Stomach (tissue), 9 donors: Measurements from ENCODE around the gene TENM4. TPM values are rescaled to one million over a fixed set of nuclear protein-coding genes. Genes with fewer than 3 reads are reported as not detected.

Experiments used
- DNase-seq, 2 donors: peaks; one replicate each; pipeline versions ENCODE4 v3.0.0 to v3.0.0-alpha.2; 2013 to 2019
- H3K27ac ChIP-seq, 5 donors: fragments of 200-600 bp in 4 of 5; sonication (generic) in 4 of 5; one replicate each; pipeline ENCODE4 v1.5.1; 2013 to 2019; ENCODE audit warnings: mild to moderate bottlenecking in 1 of 5, moderate library complexity in 1 of 5
- H3K27me3 ChIP-seq, 3 donors: fragments of 200-600 bp; sonication (generic); one replicate each; pipeline ENCODE4 v1.5.1; 2017 to 2019; ENCODE audit warnings: mixed run types in 1 of 3
- H3K36me3 ChIP-seq, 4 donors: fragments of 200-600 bp; sonication (generic); 1 replicate in 3 of 4; 2 replicates in 1 of 4; pipeline ENCODE4 v1.5.1; 2016 to 2019
- H3K4me1 ChIP-seq, 4 donors: fragments of 200-600 bp; sonication (generic); one replicate each; pipeline ENCODE4 v1.5.1; 2016 to 2019
- H3K4me3 ChIP-seq, 4 donors: fragments of 200-600 bp; sonication (generic) in 3 of 4; one replicate each; pipeline ENCODE4 v1.5.1; 2016 to 2019; ENCODE audit warnings: mild to moderate bottlenecking in 1 of 4
- H3K9me3 ChIP-seq, 4 donors: fragments of 200-600 bp; sonication (generic); one replicate each; pipeline ENCODE4 v1.5.1; 2016 to 2019
- CTCF ChIP-seq, 7 experiments: fragments of 450-650 bp in 4 of 7; fragments of 200-600 bp in 3 of 7; sonication (generic) in 3 of 7; IDR thresholded peaks; one replicate each; pipeline ENCODE4 v1.5.1; 2016 to 2019; ENCODE audit warnings: antibody characterized with exemption in 7 of 7, control low read depth in 2 of 7, mild to moderate bottlenecking in 1 of 7
- EP300 ChIP-seq: sonication (generic); formaldehyde crosslinking; IDR thresholded peaks from one replicate; pipeline ENCODE4 v1.6.1; 2017; ENCODE audit warnings: antibody characterized with exemption
- POLR2A ChIP-seq, 4 donors: fragments of 450-650 bp; IDR thresholded peaks; one replicate each; pipeline ENCODE4 v1.6.1; 2016; ENCODE audit warnings: antibody characterized with exemption in 4 of 4, control low read depth in 2 of 4, mild to moderate bottlenecking in 1 of 4, moderate library complexity in 1 of 4
- POLR2AphosphoS5 ChIP-seq, 3 donors: sonication (generic); formaldehyde crosslinking; IDR thresholded peaks; one replicate each; pipeline ENCODE4 v1.6.1; 2016; ENCODE audit warnings: antibody characterized with exemption in 3 of 3
- WGBS, 5 donors: extraction: QIAGEN DNeasy Blood & Tissue Kit in 3 of 5; methylation state at CpG; one replicate each; pipeline versions ENCODE4 v1.1.5 to v1.1.7; 2013 to 2018; 5-methylcytosine and 5-hydroxymethylcytosine counted together
- intact Hi-C: fragments of 100-400 bp; cut with DNase I; formaldehyde crosslinking; loops from one replicate; pipeline ENCODE4 v1.15.1; 2023; ENCODE audit warnings: low total_unique reads
- polyA plus RNA-seq, 3 donors: library from polyadenylated mRNA; stranded (reverse); fragments of 200-250 nt; gene quantifications; one replicate each; pipeline ENCODE4 v1.2.3, GENCODE V29; 2013
- total RNA-seq, 5 donors: library from RNA; depleted of rRNA; stranded (reverse); fragments of >200 nt; gene quantifications; one replicate each; pipeline versions ENCODE4 v1.1.0 to v1.2.3, GENCODE V29; 2014 to 2016
- donor health status: healthy with polysubstance abuse.
- donor health status: Bipolar disorder and iron deficiency.
- donor health status: healthy.

TENM4 gene
- total and polyA plus RNA-seq, 8 donors, result 0.06 to 13.2 (median 0.87) TPM; not detected in 1

GRCh38 chr11:79078999-79079398 is 361.8 kb downstream of the TENM4 start:
- Histone ChIP-seq H3K4me1 (peaks cover 0 to 8% (median 2%) of the 10 kb centered on the region in 4 donors), H3K27me3 (no peaks in the 10 kb centered on the region), H3K27ac (no peak overlapping the region), H3K9me3 (no peaks in the 10 kb centered on the region), H3K4me3 (no peak overlapping the region), H3K36me3 (no peaks in the 10 kb centered on the region)
- TF ChIP-seq EP300 (no peak), CTCF (IDR thresholded peaks at IDR 0.05) (no peak), POLR2A (IDR thresholded peaks at IDR 0.05) (no peak)
- intact Hi-C loops, result loop anchor here (10.0 kb wide), 1 partner anchor 434 kb away; no protein-coding TSS in a partner anchor
- peak in 1 of 2 donors; percentile 62 for DNase-seq
- 77 to 93% (median 90%) methylated on average over 6 to 7 of the region's 7 CpGs for WGBS, 5 donors

GRCh38 chr11:79078456-79078855 is 362.4 kb downstream of the TENM4 start:
- H3K27ac ChIP-seq, result no peak overlapping the region
- 71 to 97% (median 78%) methylated on average over 2 of the region's 2 CpGs for WGBS, 5 donors
- H3K4me3 ChIP-seq, result no peak overlapping the region
- no peaks in the 10 kb centered on the region for H3K27me3 ChIP-seq
- TF ChIP-seq POLR2A (IDR thresholded peaks at IDR 0.05) (no peak), CTCF (IDR thresholded peaks at IDR 0.05) (no peak), POLR2AphosphoS5 (IDR thresholded peaks at IDR 0.05) (no peak), EP300 (no peak)
- intact Hi-C loops, result loop anchor here (10.0 kb wide), 1 partner anchor 434 kb away; no protein-coding TSS in a partner anchor
- no peaks in the 10 kb centered on the region for H3K36me3 ChIP-seq
- no peaks in the 10 kb centered on the region for H3K9me3 ChIP-seq
- DNase-seq, result no peak
- peaks cover 0 to 8% (median 2%) of the 10 kb centered on the region in 4 donors for H3K4me1 ChIP-seq

- DNase-seq, result peak in 1 of 2 donors; percentile 47
- H3K4me3 ChIP-seq, result no peak overlapping the region
- no peak overlapping the region for H3K27ac ChIP-seq
- 51 to 65% (median 57%) methylated on average over 9 of the region's 9 CpGs for WGBS, 5 donors
- intact Hi-C loops, result loop anchor here (10.0 kb wide), 1 partner anchor 433 kb away; no protein-coding TSS in a partner anchor
- no peaks in the 10 kb centered on the region for H3K9me3 ChIP-seq
- TF ChIP-seq POLR2AphosphoS5 (IDR thresholded peaks at IDR 0.05) (no peak), CTCF (IDR thresholded peaks at IDR 0.05) (no peak), EP300 (no peak), POLR2A (IDR thresholded peaks at IDR 0.05) (no peak)
- peaks cover 0 to 8% (median 0%) of the 10 kb centered on the region in 4 donors for H3K4me1 ChIP-seq
- no peaks in the 10 kb centered on the region for H3K36me3 ChIP-seq
- H3K27me3 ChIP-seq, result no peaks in the 10 kb centered on the region
Observed at GRCh38 chr11:79077702-79078330, 363.0 kb downstream of the TENM4 start.

GRCh38 chr11:79076526-79077115 is 364.2 kb downstream of the TENM4 start:
- peak; percentile 50 to 57 for DNase-seq
- Histone ChIP-seq H3K27me3 (no peaks in the 10 kb centered on the region), H3K9me3 (no peaks in the 10 kb centered on the region), H3K27ac (no peak overlapping the region), H3K4me3 (no peak overlapping the region), H3K4me1 (peaks cover 0 to 8% (median 0%) of the 10 kb centered on the region in 4 donors), H3K36me3 (no peaks in the 10 kb centered on the region)
- TF ChIP-seq POLR2AphosphoS5 (IDR thresholded peaks at IDR 0.05) (no peak), EP300 (no peak), CTCF (IDR thresholded peaks at IDR 0.05) (peak in 5 of 7 experiments; percentile 24 to 61 (median 41)), POLR2A (IDR thresholded peaks at IDR 0.05) (no peak)
- intact Hi-C loops, result loop anchor here (10.0 kb wide), 1 partner anchor 432 kb away; no protein-coding TSS in a partner anchor
- WGBS, 5 donors, result 52 to 65% (median 59%) methylated on average over 4 of the region's 4 CpGs
